Thyroid gland (tissue), 4 donors: ENCODE data around the gene PTPRN2.

Source experiments
- CTCF ChIP-seq, 6 experiments: fragments of 200-600 bp in 3 of 6; fragments of 450-650 bp in 3 of 6; sonication (generic) in 3 of 6; IDR thresholded peaks; one replicate each; pipeline ENCODE4 v1.5.1; 2016 to 2019; ENCODE audit warnings: antibody characterized with exemption in 6 of 6, mild to moderate bottlenecking in 2 of 6, inconsistent platforms in 1 of 6, moderate library complexity in 1 of 6
- POLR2A ChIP-seq, 2 donors: fragments of 450-650 bp; IDR thresholded peaks; one replicate each; pipeline ENCODE4 v1.6.1; 2017; ENCODE audit warnings: antibody characterized with exemption in 2 of 2, mild to moderate bottlenecking in 2 of 2, moderate library complexity in 1 of 2

- no peak for TF ChIP-seq POLR2A (IDR thresholded peaks at IDR 0.05)
- no peak for TF ChIP-seq CTCF (IDR thresholded peaks at IDR 0.05)
Measured at GRCh38 chr7:157730614-157731013, 857.0 kb downstream of the PTPRN2 start.
